Measurements from ENCODE around the gene DOK7.

The DOK7 gene

GRCh38 chr4:3486541-3487540, 23.7 kb downstream of the DOK7 start:
- Mint-ChIP-seq H3K9me3 (peaks cover 2% of the 10 kb centered on the region), H3K4me3 (no peak overlapping the region), H3K36me3 (no peaks in the 10 kb centered on the region), H3K4me1 (no peaks in the 10 kb centered on the region), H3K27me3 (peaks cover 83% of the 10 kb centered on the region), H3K27ac (no peak overlapping the region)
- CTCF ChIA-PET, result no interaction called here
- DNase-seq, result no peak

GRCh38 chr4:3487861-3488260, 24.8 kb downstream of the DOK7 start:
- CTCF ChIA-PET, result no interaction called here
- Mint-ChIP-seq H3K27ac (no peak overlapping the region), H3K36me3 (no peaks in the 10 kb centered on the region), H3K4me3 (no peak overlapping the region), H3K4me1 (no peaks in the 10 kb centered on the region), H3K27me3 (peaks cover 80% of the 10 kb centered on the region), H3K9me3 (peaks cover 2% of the 10 kb centered on the region)
- no peak for DNase-seq

- Mint-ChIP-seq H3K36me3 (no peaks in the 10 kb centered on the region), H3K27ac (no peak overlapping the region), H3K9me3 (peaks cover 2% of the 10 kb centered on the region), H3K4me1 (no peaks in the 10 kb centered on the region), H3K4me3 (no peak overlapping the region), H3K27me3 (peaks cover 73% of the 10 kb centered on the region)
- CTCF ChIA-PET, result no interaction called here
- no peak for DNase-seq
Measured at GRCh38 chr4:3488820-3489219, 25.7 kb downstream of the DOK7 start.

- CTCF ChIA-PET, result no interaction called here
- Mint-ChIP-seq H3K36me3 (no peaks in the 10 kb centered on the region), H3K4me3 (no peak overlapping the region), H3K27me3 (peaks cover 66% of the 10 kb centered on the region), H3K4me1 (no peaks in the 10 kb centered on the region), H3K9me3 (peaks cover 2% of the 10 kb centered on the region), H3K27ac (no peak overlapping the region)
- no peak for DNase-seq
Measured at GRCh38 chr4:3489451-3489962, 26.4 kb downstream of the DOK7 start.

- no peak for DNase-seq
- Mint-ChIP-seq H3K27me3 (peaks cover 55% of the 10 kb centered on the region), H3K9me3 (peaks cover 2% of the 10 kb centered on the region), H3K27ac (no peak overlapping the region), H3K4me1 (no peaks in the 10 kb centered on the region), H3K36me3 (no peaks in the 10 kb centered on the region), H3K4me3 (no peak overlapping the region)
- CTCF ChIA-PET, result interaction anchor here (1.3 to 1.4 kb wide), 2 partner anchors 11 to 146 kb away, joined by 3 read pairs; no protein-coding TSS in a partner anchor
Measured at GRCh38 chr4:3491681-3492405, 28.7 kb downstream of the DOK7 start.

GRCh38 chr4:3492741-3493719, 29.9 kb downstream of the DOK7 start:
- no peaks in the 10 kb centered on the region for H3K4me1 Mint-ChIP-seq
- H3K27me3 Mint-ChIP-seq, result peaks cover 56% of the 10 kb centered on the region
- peaks cover 2% of the 10 kb centered on the region for H3K9me3 Mint-ChIP-seq
- H3K36me3 Mint-ChIP-seq, result no peaks in the 10 kb centered on the region
- H3K4me3 Mint-ChIP-seq, result no peak overlapping the region
- CTCF ChIA-PET, result interaction anchor here (1.4 kb wide), 1 partner anchor 12 kb away, joined by 3 read pairs; no protein-coding TSS in a partner anchor
- DNase-seq, result no peak
- H3K27ac Mint-ChIP-seq, result no peak overlapping the region

- Mint-ChIP-seq H3K4me3 (no peak overlapping the region), H3K27me3 (peaks cover 49% of the 10 kb centered on the region), H3K36me3 (no peaks in the 10 kb centered on the region), H3K4me1 (no peaks in the 10 kb centered on the region), H3K27ac (no peak overlapping the region), H3K9me3 (peaks cover 2% of the 10 kb centered on the region)
- no peak for DNase-seq
- CTCF ChIA-PET, result no interaction called here
Measured at GRCh38 chr4:3493720-3494461, 30.8 kb downstream of the DOK7 start.

GRCh38 chr4:3494462-3494871, 31.4 kb downstream of the DOK7 start:
- Mint-ChIP-seq H3K27ac (no peak overlapping the region), H3K4me3 (no peak overlapping the region), H3K9me3 (peaks cover 2% of the 10 kb centered on the region), H3K4me1 (no peaks in the 10 kb centered on the region), H3K27me3 (peaks cover 43% of the 10 kb centered on the region), H3K36me3 (no peaks in the 10 kb centered on the region)
- no peak for DNase-seq
- CTCF ChIA-PET, result no interaction called here

GRCh38 chr4:3495204-3495975, 32.3 kb downstream of the DOK7 start:
- no peak for DNase-seq
- Mint-ChIP-seq H3K27ac (peak overlapping the region; percentile 56), H3K9me3 (peaks cover 2% of the 10 kb centered on the region), H3K4me3 (no peak overlapping the region), H3K4me1 (no peaks in the 10 kb centered on the region), H3K36me3 (no peaks in the 10 kb centered on the region), H3K27me3 (peaks cover 35% of the 10 kb centered on the region)
- CTCF ChIA-PET, result no interaction called here

- no peaks in the 10 kb centered on the region for H3K36me3 Mint-ChIP-seq
- H3K4me1 Mint-ChIP-seq, result no peaks in the 10 kb centered on the region
- H3K4me3 Mint-ChIP-seq, result no peak overlapping the region
- CTCF ChIA-PET, result no interaction called here
- peaks cover 2% of the 10 kb centered on the region for H3K9me3 Mint-ChIP-seq
- peaks cover 29% of the 10 kb centered on the region for H3K27me3 Mint-ChIP-seq
- DNase-seq, result no peak
- H3K27ac Mint-ChIP-seq, result no peak overlapping the region
Measured at GRCh38 chr4:3496021-3496420, 32.9 kb downstream of the DOK7 start.

- DNase-seq, result no peak
- Mint-ChIP-seq H3K36me3 (no peaks in the 10 kb centered on the region), H3K27ac (peak overlapping the region; percentile 45), H3K27me3 (peaks cover 18% of the 10 kb centered on the region), H3K4me3 (no peak overlapping the region), H3K4me1 (no peaks in the 10 kb centered on the region), H3K9me3 (no peaks in the 10 kb centered on the region)
- CTCF ChIA-PET, result no interaction called here
Measured at GRCh38 chr4:3497095-3497494, 34.0 kb downstream of the DOK7 start.

GRCh38 chr4:3497523-3498389, 34.6 kb downstream of the DOK7 start:
- DNase-seq, result no peak
- CTCF ChIA-PET, result no interaction called here
- H3K36me3 Mint-ChIP-seq, result no peaks in the 10 kb centered on the region
- no peaks in the 10 kb centered on the region for H3K4me1 Mint-ChIP-seq
- no peak overlapping the region for H3K27ac Mint-ChIP-seq
- no peaks in the 10 kb centered on the region for H3K9me3 Mint-ChIP-seq
- H3K27me3 Mint-ChIP-seq, result peaks cover 14% of the 10 kb centered on the region
- H3K4me3 Mint-ChIP-seq, result no peak overlapping the region
